ENCODE measurements around the gene C2orf72. TPM values are rescaled to one million over a fixed set of nuclear protein-coding genes. Genes with fewer than 3 reads are reported as not detected.
"Not testable (repeated sequence)": the region's sequence is repeated elsewhere in the genome, so short reads cannot be mapped to it uniquely, and the experiment has no call there.

The C2orf72 gene
- total RNA-seq, 1 experiment from 2014 or later: 0.66 TPM

DNA sequence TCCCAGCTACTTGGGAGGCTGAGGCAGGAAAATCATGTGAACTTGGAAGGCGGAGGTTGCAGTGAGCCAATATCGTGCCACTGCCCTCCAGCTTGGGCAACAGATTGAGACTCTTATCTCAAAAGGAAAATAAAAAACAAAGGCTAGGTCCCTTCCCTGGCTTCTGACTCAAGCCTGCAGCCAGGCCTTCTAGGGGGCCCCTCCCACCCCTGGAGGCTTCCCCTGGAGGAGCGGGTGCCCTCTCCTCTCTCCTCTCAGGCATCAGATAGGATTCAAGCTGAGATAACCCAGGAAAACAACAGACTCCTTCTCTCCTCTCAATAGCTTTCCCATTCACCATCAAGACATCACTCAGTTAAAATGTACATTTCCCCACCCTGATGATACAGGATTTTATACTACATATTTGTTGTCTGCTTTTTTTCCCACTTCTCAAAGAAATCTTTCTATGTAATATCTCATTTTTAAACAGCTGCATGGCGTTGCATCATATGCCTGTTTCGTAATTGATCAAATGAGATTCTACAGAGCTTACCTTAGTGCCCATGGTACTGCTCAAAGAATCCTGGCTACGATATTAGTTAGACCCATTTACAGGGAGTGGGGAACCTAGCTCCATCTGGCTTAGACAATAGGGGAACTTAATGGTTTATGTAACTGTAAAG is 20.6 kb upstream of the C2orf72 start:
- intact Hi-C loops (cut with micrococcal nuclease; ENCODE audit: unreplicated experiment): no loop called here
- DNase-seq: no peak
- no peaks in the 10 kb centered on the region for H3K36me3 Mint-ChIP-seq (ENCODE audit: insufficient read depth, unreplicated experiment)
- CTCF ChIA-PET: interaction anchor here (1.2 kb wide), 1 partner anchor 13 kb away, joined by 5 read pairs; no protein-coding TSS in a partner anchor
- TF ChIP-seq, protein P1, sequence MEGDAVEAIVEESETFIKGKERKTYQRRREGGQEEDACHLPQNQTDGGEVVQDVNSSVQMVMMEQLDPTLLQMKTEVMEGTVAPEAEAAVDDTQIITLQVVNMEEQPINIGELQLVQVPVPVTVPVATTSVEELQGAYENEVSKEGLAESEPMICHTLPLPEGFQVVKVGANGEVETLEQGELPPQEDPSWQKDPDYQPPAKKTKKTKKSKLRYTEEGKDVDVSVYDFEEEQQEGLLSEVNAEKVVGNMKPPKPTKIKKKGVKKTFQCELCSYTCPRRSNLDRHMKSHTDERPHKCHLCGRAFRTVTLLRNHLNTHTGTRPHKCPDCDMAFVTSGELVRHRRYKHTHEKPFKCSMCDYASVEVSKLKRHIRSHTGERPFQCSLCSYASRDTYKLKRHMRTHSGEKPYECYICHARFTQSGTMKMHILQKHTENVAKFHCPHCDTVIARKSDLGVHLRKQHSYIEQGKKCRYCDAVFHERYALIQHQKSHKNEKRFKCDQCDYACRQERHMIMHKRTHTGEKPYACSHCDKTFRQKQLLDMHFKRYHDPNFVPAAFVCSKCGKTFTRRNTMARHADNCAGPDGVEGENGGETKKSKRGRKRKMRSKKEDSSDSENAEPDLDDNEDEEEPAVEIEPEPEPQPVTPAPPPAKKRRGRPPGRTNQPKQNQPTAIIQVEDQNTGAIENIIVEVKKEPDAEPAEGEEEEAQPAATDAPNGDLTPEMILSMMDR (IDR thresholded peaks at IDR 0.05; ENCODE audit: unreplicated experiment): no peak
- H3K27me3 Mint-ChIP-seq (ENCODE audit: unreplicated experiment): peaks cover 78% of the 10 kb centered on the region
- H3K4me1 Mint-ChIP-seq (ENCODE audit: low read depth, unreplicated experiment): peaks cover 13% of the 10 kb centered on the region
- H3K27ac Mint-ChIP-seq (ENCODE audit: unreplicated experiment): no peak overlapping the region
- H3K9me3 Mint-ChIP-seq (ENCODE audit: low read depth, unreplicated experiment): no peaks in the 10 kb centered on the region
- H3K4me3 Mint-ChIP-seq (ENCODE audit: low read depth, unreplicated experiment): no peak overlapping the region
- BruUV-seq (replicated peaks): no TSS peak

DNA sequence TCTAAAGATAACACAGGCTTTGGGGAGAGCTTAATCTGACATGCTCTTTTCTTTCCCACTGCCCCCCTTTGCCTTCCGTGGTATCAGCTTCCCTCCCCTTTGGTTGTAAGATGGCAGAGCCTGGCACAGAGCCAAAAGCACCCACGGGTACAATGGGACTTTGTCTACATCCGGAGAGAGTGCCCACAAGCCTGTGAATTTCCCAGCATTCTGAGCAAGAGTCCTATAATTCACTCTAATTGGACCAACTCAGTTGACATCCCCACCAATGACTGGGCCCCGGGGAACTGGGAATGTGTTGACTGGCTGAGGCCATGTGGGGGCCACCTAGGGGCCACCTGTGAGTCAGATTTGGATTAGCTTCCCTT is 20.1 kb upstream of the C2orf72 start:
- DNase-seq: peak; percentile 30
- no peak overlapping the region for H3K27ac Mint-ChIP-seq (ENCODE audit: unreplicated experiment)
- BruUV-seq (replicated peaks): no TSS peak
- H3K4me3 Mint-ChIP-seq (ENCODE audit: low read depth, unreplicated experiment): no peak overlapping the region
- CTCF ChIA-PET: interaction anchor here (1.2 kb wide), 1 partner anchor 13 kb away, joined by 5 read pairs; no protein-coding TSS in a partner anchor
- H3K9me3 Mint-ChIP-seq (ENCODE audit: low read depth, unreplicated experiment): no peaks in the 10 kb centered on the region
- TF ChIP-seq, protein P1 (IDR thresholded peaks at IDR 0.05; ENCODE audit: unreplicated experiment): no peak
- no peaks in the 10 kb centered on the region for H3K36me3 Mint-ChIP-seq (ENCODE audit: insufficient read depth, unreplicated experiment)
- peaks cover 13% of the 10 kb centered on the region for H3K4me1 Mint-ChIP-seq (ENCODE audit: low read depth, unreplicated experiment)
- H3K27me3 Mint-ChIP-seq (ENCODE audit: unreplicated experiment): peaks cover 73% of the 10 kb centered on the region
- intact Hi-C loops (cut with micrococcal nuclease; ENCODE audit: unreplicated experiment): no loop called here

DNA sequence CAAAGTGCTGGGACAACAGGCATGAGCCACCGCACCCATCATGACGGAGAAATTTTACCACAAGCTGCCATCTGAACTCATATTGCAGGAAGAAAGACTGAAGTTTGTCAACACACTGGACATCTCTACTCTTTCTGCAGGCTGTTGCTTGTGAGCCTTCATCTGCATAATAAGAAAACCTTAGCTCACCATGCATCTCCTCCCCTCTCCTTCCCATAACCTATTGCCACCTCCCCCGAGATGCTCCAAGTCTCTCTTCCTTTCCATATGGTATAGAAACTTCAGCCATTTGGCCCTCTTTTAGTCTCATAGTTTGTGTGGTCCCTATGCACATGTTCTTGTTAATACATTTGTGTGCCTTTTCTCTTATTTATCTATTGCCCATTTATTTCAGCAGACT is 19.1 kb upstream of the C2orf72 start:
- Mint-ChIP-seq H3K9me3 (ENCODE audit: low read depth, unreplicated experiment) (no peaks in the 10 kb centered on the region), H3K27me3 (ENCODE audit: unreplicated experiment) (peaks cover 63% of the 10 kb centered on the region), H3K4me1 (ENCODE audit: low read depth, unreplicated experiment) (peaks cover 13% of the 10 kb centered on the region), H3K27ac (ENCODE audit: unreplicated experiment) (no peak overlapping the region), H3K36me3 (ENCODE audit: insufficient read depth, unreplicated experiment) (no peaks in the 10 kb centered on the region), H3K4me3 (ENCODE audit: low read depth, unreplicated experiment) (no peak overlapping the region)
- BruUV-seq (replicated peaks): no TSS peak
- TF ChIP-seq, protein P1 (IDR thresholded peaks at IDR 0.05; ENCODE audit: unreplicated experiment): no peak
- no peak for DNase-seq
- intact Hi-C loops (cut with micrococcal nuclease; ENCODE audit: unreplicated experiment): no loop called here
- CTCF ChIA-PET: no interaction called here

DNA sequence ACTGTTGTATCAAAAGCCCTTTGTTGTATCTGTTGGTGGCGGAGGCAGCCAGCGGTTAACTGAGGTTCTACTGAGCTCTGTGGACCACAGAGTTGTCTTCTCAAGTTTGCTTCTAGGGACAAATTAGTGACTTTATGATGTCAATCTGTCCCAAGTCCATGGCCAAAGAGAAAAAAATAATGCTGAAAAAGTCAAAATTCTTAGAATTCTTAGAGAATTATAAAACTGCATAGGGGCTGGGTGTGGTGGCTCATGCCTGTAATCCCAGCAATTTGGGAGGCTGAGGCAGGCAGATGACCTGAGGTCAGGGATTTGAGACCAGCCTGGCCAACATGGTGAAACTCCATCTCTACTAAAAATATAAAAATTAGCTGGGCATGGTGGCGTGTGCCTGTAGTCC is 12.3 kb upstream of the C2orf72 start:
- CTCF ChIA-PET; intact Hi-C loops (cut with micrococcal nuclease; ENCODE audit: unreplicated experiment); H3K9me3 Mint-ChIP-seq (ENCODE audit: low read depth, unreplicated experiment); H3K4me1 Mint-ChIP-seq (ENCODE audit: low read depth, unreplicated experiment); DNase-seq; H3K27ac Mint-ChIP-seq (ENCODE audit: unreplicated experiment); H3K36me3 Mint-ChIP-seq (ENCODE audit: insufficient read depth, unreplicated experiment); BruUV-seq (replicated peaks); H3K4me3 Mint-ChIP-seq (ENCODE audit: low read depth, unreplicated experiment): not testable (repeated sequence)
- peaks cover 24% of the 10 kb centered on the region for H3K27me3 Mint-ChIP-seq (ENCODE audit: unreplicated experiment)

DNA sequence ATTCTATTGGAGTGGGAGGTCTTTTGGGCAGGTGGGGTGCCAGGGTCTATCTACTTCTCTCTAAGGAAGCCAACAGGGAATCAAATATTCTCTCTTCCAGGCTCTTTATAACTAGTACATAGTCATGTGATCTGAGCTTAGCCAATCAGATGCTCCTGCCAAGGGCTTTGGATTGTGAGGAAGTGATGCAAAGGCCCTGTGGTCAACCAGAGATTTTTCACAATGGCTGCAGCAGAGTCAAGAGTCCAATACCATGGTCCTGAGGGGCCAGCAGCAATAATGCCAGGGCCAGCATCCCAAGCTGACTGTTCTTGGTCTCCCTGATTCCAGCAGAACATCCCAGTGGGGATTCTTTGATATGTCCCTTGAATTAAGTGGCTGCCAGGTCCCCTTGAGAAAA is 8.4 kb upstream of the C2orf72 start:
- H3K9me3 Mint-ChIP-seq (ENCODE audit: low read depth, unreplicated experiment): no peaks in the 10 kb centered on the region
- no peak overlapping the region for H3K27ac Mint-ChIP-seq (ENCODE audit: unreplicated experiment)
- TF ChIP-seq, protein P1 (IDR thresholded peaks at IDR 0.05; ENCODE audit: unreplicated experiment): no peak
- peaks cover 41% of the 10 kb centered on the region for H3K27me3 Mint-ChIP-seq (ENCODE audit: unreplicated experiment)
- CTCF ChIA-PET: no interaction called here
- no peak for DNase-seq
- H3K36me3 Mint-ChIP-seq (ENCODE audit: insufficient read depth, unreplicated experiment): no peaks in the 10 kb centered on the region
- peaks cover 1% of the 10 kb centered on the region for H3K4me1 Mint-ChIP-seq (ENCODE audit: low read depth, unreplicated experiment)
- intact Hi-C loops (cut with micrococcal nuclease; ENCODE audit: unreplicated experiment): no loop called here
- no peak overlapping the region for H3K4me3 Mint-ChIP-seq (ENCODE audit: low read depth, unreplicated experiment)
- BruUV-seq (replicated peaks): no TSS peak
